Hematopoietic multipotent progenitor cell treated with erythropoietin and hydrocortisone succinate and interleukin-3 and kit ligand, for 4 days (in vitro differentiated cells): ENCODE results near the gene LRRC8E.

ENCODE experiments used
- DNase-seq: peaks from one replicate; pipeline ENCODE4 v3.0.0-alpha.2; 2015

LRRC8E gene

GRCh38 chr19:7933828-7934725 is 45.8 kb downstream of the LRRC8E start:
- DNase-seq: no peak

GRCh38 chr19:7934766-7935165 is 46.5 kb downstream of the LRRC8E start:
- DNase-seq: no peak

GRCh38 chr19:7940841-7941240 is 52.5 kb downstream of the LRRC8E start:
- DNase-seq: no peak

- DNase-seq: no peak
Measured at GRCh38 chr19:7941895-7942596, 53.7 kb downstream of the LRRC8E start.

GRCh38 chr19:7942981-7943443 is 54.7 kb downstream of the LRRC8E start:
- DNase-seq: peak; percentile 34

GRCh38 chr19:7943444-7944176 is 55.3 kb downstream of the LRRC8E start, which contains the start of gene TIMM44:
Gene TIMM44 (minus strand): TSS chr19:7943666. CDS start chr19:7943651, 15 bp downstream.
- peak; percentile 100 for DNase-seq

GRCh38 chr19:7944177-7944761 is 56.0 kb downstream of the LRRC8E start:
- peak; percentile 95 for DNase-seq

- no peak for DNase-seq
Measured at GRCh38 chr19:7947939-7948338, 59.6 kb downstream of the LRRC8E start.
